DMS153 (cell line): ENCODE results near the gene CAMTA1.
"Not testable (repeated sequence)": the region's sequence is repeated elsewhere in the genome, so short reads cannot be mapped to it uniquely, and the experiment has no call there.

Experiments used
- DNase-seq: peaks from one replicate; lab custom pipeline; 2025; lab: John Stamatoyannopoulos, UW

Gene CAMTA1

GRCh38 chr1:7372477-7373120 lies 587.3 kb downstream of the CAMTA1 start:
- no peak for DNase-seq

- no peak for DNase-seq
These were observed 588.0 kb downstream of the CAMTA1 start for GRCh38 chr1:7373251-7373650.

- DNase-seq = no peak
These were observed 588.8 kb downstream of the CAMTA1 start for GRCh38 chr1:7373876-7374562.

- no peak for DNase-seq
These were observed 589.4 kb downstream of the CAMTA1 start for GRCh38 chr1:7374563-7375160.

GRCh38 chr1:7375329-7375728 lies 590.1 kb downstream of the CAMTA1 start:
- peak; percentile 62 for DNase-seq

GRCh38 chr1:7375781-7376660 lies 590.8 kb downstream of the CAMTA1 start:
- DNase-seq = no peak

- no peak for DNase-seq
These were observed 591.4 kb downstream of the CAMTA1 start for GRCh38 chr1:7376676-7377075.

- DNase-seq = no peak
These were observed 593.3 kb downstream of the CAMTA1 start for GRCh38 chr1:7378346-7379130.

GRCh38 chr1:7379441-7379971 lies 594.3 kb downstream of the CAMTA1 start:
- peak; percentile 87 for DNase-seq

- DNase-seq = not testable (repeated sequence)
These were observed 594.8 kb downstream of the CAMTA1 start for GRCh38 chr1:7380068-7380467.

GRCh38 chr1:7380712-7381111 lies 595.5 kb downstream of the CAMTA1 start:
- no peak for DNase-seq

GRCh38 chr1:7381729-7382128 lies 596.5 kb downstream of the CAMTA1 start:
- not testable (repeated sequence) for DNase-seq

- no peak for DNase-seq
These were observed 597.7 kb downstream of the CAMTA1 start for GRCh38 chr1:7382971-7383370.

- DNase-seq = no peak
These were observed 598.6 kb downstream of the CAMTA1 start for GRCh38 chr1:7383671-7384520.

GRCh38 chr1:7384679-7385078 lies 599.4 kb downstream of the CAMTA1 start:
- no peak for DNase-seq

GRCh38 chr1:7385471-7386225 lies 600.4 kb downstream of the CAMTA1 start:
- no peak for DNase-seq

- no peak for DNase-seq
These were observed 601.2 kb downstream of the CAMTA1 start for GRCh38 chr1:7386226-7387052.

GRCh38 chr1:7387053-7387927 lies 602.0 kb downstream of the CAMTA1 start:
- peak; percentile 23 for DNase-seq
